GM12864 (cell line): ENCODE data around the gene SERPINB1.

ENCODE experiments used
- DNase-seq: peaks from one replicate; pipeline ENCODE4 v3.0.0-alpha.2; 2011; ENCODE audit warnings: low read depth
- H3K4me3 ChIP-seq: 2 replicates; pipeline ENCODE4 v1.5.1; 2011; ENCODE audit warnings: mild to moderate bottlenecking, low read depth, low read length, control low read depth
- CTCF ChIP-seq: IDR thresholded peaks from 2 replicates; pipeline ENCODE4 v1.5.1; 2011; ENCODE audit warnings: low read depth, mild to moderate bottlenecking, moderate library complexity, low read length, control low read depth, inconsistent platforms; ENCODE audit errors: missing control alignments

Gene SERPINB1

GRCh38 chr6:2783188-2783963 lies 58.3 kb downstream of the SERPINB1 start:
- no peak for DNase-seq
- no peak for TF ChIP-seq CTCF
- no peak overlapping the region for H3K4me3 ChIP-seq

GRCh38 chr6:2782825-2783187 lies 58.9 kb downstream of the SERPINB1 start:
- no peak overlapping the region for H3K4me3 ChIP-seq
- TF ChIP-seq CTCF: no peak
- no peak for DNase-seq

GRCh38 chr6:2782356-2782708 lies 59.3 kb downstream of the SERPINB1 start:
- DNase-seq: no peak
- no peak overlapping the region for H3K4me3 ChIP-seq
- TF ChIP-seq CTCF: no peak
